HepG2 (cell line): Measurements from ENCODE around the gene PAPPA2.

ENCODE experiments used
- KDM4B ChIP-seq: sonication (generic); formaldehyde crosslinking; IDR thresholded peaks from 2 replicates; pipeline ENCODE4 v1.4.0; 2020; ENCODE audit warnings: missing genetic modification reagents
- PRMT3 ChIP-seq: sonication (generic); formaldehyde crosslinking; IDR thresholded peaks from 2 replicates; pipeline ENCODE4 v1.8.1; 2022; ENCODE audit warnings: low read depth, mild to moderate bottlenecking, moderate library complexity, missing genetic modification reagents, borderline replicate concordance
- RBFOX2 ChIP-seq: fragments of 200-400 bp; formaldehyde crosslinking; IDR thresholded peaks from 2 replicates; pipeline ENCODE4 v1.6.1; 2017; ENCODE audit warnings: low read depth, mild to moderate bottlenecking, low read length
- SMAD1 ChIP-seq: sonication (generic); formaldehyde crosslinking; IDR thresholded peaks from 2 replicates; pipeline ENCODE4 v1.4.0; 2020; ENCODE audit warnings: missing genetic modification reagents, low read depth, mild to moderate bottlenecking, borderline replicate concordance
- SMC3 ChIP-seq: IDR thresholded peaks from 2 replicates; pipeline ENCODE4 v1.6.1; 2011; ENCODE audit warnings: low read length, improper control_type of control experiment
- ZBTB34 ChIP-seq: sonication (generic); formaldehyde crosslinking; IDR thresholded peaks from 2 replicates; pipeline ENCODE4 v1.8.0; 2022; ENCODE audit warnings: mild to moderate bottlenecking, missing genetic modification reagents
- ZNF101 ChIP-seq: sonication (generic); formaldehyde crosslinking; IDR thresholded peaks from 2 replicates; pipeline ENCODE4 v1.4.0; 2020; ENCODE audit warnings: mild to moderate bottlenecking, low read depth, missing genetic modification reagents, borderline replicate concordance
- ZNF710 ChIP-seq: sonication (generic); formaldehyde crosslinking; IDR thresholded peaks from 2 replicates; pipeline ENCODE4 v1.5.0; 2020; ENCODE audit warnings: mild to moderate bottlenecking, missing genetic modification reagents, borderline replicate concordance
- TF ChIP-seq, protein P1 (sequence below), 2 experiments: fragments of 450-650 bp in 1 of 2; sonication (generic) in 1 of 2; formaldehyde crosslinking; IDR thresholded peaks; 2 replicates each; pipeline versions ENCODE4 v1.5.0 to v1.8.0; 2020 to 2022; ENCODE audit warnings: mild to moderate bottlenecking in 1 of 2, missing genetic modification reagents in 1 of 2

DNA sequence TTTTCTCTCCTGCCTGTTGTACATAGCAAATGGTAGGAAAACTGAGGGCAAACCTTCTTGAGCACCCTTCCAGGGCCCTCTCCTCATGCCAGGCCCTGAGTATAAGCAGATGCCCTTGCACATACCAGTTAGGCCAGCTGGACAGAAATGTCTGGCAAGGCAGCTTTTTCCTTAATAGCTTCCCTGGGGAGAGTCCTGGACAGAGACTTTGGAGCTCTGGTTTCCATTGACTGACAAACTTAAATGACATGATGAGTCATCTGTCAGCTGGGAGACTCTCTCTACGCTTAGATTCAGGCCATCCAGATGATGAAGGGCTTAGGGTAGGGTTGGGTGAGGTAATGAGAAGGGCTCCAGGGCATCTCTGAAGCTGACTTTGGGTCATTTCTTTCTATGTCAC, 384.1 kb downstream of the PAPPA2 start:
- TF ChIP-seq ZBTB34 (no peak), ZNF101 (CRISPR knock-in tag) (no peak), RBFOX2 (no peak), KDM4B (CRISPR knock-in tag) (no peak), SMAD1 (CRISPR knock-in tag) (no peak), SMC3 (no peak), PRMT3 (CRISPR knock-in tag) (no peak), ZNF710 (CRISPR knock-in tag) (no peak)
- TF ChIP-seq, protein P1, sequence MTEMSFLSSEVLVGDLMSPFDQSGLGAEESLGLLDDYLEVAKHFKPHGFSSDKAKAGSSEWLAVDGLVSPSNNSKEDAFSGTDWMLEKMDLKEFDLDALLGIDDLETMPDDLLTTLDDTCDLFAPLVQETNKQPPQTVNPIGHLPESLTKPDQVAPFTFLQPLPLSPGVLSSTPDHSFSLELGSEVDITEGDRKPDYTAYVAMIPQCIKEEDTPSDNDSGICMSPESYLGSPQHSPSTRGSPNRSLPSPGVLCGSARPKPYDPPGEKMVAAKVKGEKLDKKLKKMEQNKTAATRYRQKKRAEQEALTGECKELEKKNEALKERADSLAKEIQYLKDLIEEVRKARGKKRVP (CRISPR knock-in tag; IDR thresholded peaks at IDR 0.05): no peak
